ENCODE results near the gene CGGBP1.

DNA sequence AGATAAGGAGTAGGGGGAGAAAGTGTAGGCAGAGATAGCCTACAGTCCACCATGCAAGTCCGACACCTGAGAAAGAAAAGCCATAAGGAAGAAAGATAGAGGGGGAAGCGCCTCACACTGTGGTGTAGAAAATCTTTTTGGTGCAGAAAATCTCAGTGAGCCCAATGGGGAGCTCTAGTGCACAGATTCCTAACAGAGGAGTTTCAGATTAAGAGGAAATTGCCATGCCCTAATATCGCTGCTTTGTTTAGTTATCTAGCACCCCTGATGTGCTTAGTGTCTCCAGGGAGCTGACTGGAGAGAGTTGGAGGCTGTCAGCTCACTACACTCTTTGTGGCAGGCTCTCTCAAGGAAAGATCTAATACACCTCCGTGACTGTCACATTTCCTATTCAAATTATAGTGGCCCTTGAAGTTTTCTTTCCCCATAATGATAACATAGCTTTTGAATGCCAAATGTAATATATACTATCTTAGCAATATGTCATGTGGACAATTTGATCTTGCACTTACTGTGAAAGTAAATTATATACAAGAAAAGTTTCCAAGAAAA, 33.7 kb downstream of the CGGBP1 start:
- TF ChIP-seq, protein P1, sequence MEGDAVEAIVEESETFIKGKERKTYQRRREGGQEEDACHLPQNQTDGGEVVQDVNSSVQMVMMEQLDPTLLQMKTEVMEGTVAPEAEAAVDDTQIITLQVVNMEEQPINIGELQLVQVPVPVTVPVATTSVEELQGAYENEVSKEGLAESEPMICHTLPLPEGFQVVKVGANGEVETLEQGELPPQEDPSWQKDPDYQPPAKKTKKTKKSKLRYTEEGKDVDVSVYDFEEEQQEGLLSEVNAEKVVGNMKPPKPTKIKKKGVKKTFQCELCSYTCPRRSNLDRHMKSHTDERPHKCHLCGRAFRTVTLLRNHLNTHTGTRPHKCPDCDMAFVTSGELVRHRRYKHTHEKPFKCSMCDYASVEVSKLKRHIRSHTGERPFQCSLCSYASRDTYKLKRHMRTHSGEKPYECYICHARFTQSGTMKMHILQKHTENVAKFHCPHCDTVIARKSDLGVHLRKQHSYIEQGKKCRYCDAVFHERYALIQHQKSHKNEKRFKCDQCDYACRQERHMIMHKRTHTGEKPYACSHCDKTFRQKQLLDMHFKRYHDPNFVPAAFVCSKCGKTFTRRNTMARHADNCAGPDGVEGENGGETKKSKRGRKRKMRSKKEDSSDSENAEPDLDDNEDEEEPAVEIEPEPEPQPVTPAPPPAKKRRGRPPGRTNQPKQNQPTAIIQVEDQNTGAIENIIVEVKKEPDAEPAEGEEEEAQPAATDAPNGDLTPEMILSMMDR (IDR thresholded peaks at IDR 0.05): no peak
- no peak for TF ChIP-seq POLR2A (IDR thresholded peaks at IDR 0.05)
